H1 (cell line): ENCODE data around the gene PIAS4. TPM values are rescaled to one million over a fixed set of nuclear protein-coding genes. Genes with fewer than 3 reads are reported as not detected.

Experiments used
- CTCF ChIA-PET: fragments of 300-600 bp; sonication (Branson Sonifier 250); formaldehyde crosslinking; loops from one replicate; lab custom pipeline; 2021; ENCODE audit not compliant: partially characterized antibody; lab: Charles Lee
- POLR2A ChIA-PET: fragments of 300-600 bp; sonication (Branson Sonifier 250); formaldehyde crosslinking; loops from one replicate; lab custom pipeline; 2021; ENCODE audit warnings: inconsistent platforms; ENCODE audit not compliant: partially characterized antibody; lab: Charles Lee
- DNase-seq, 2 experiments: peaks; one replicate each; pipeline versions ENCODE4 v3.0.0 to v3.0.0-alpha.2; 2010 to 2022; ENCODE audit warnings: low spot score in 2 of 2, low read depth in 1 of 2, mixed read lengths in 1 of 2
- FAIRE-seq: peaks from 2 replicates; lab custom pipeline; 2011; peaks lifted over from hg19 to GRCh38; lab: Jason Lieb, UNC
- H2AFZ ChIP-seq: 2 replicates; pipeline ENCODE4 v1.8.1; 2012; ENCODE audit warnings: low read length, inconsistent platforms
- H2AK5ac ChIP-seq: 2 replicates; pipeline ENCODE4 v1.6.1; 2013; ENCODE audit warnings: low read depth, low read length
- H2BK120ac ChIP-seq: replicated peaks from 2 replicates; pipeline ENCODE3; 2013; ENCODE audit warnings: low read depth, low read length, inconsistent platforms
- H2BK12ac ChIP-seq: 2 replicates; pipeline ENCODE4 v1.6.1; 2013; ENCODE audit warnings: low read depth, low read length
- H2BK15ac ChIP-seq: 2 replicates; pipeline ENCODE4 v1.6.1; 2013; ENCODE audit warnings: low read length
- H2BK20ac ChIP-seq: 2 replicates; pipeline ENCODE4 v1.6.1; 2013; ENCODE audit warnings: low read length
- H2BK5ac ChIP-seq: 2 replicates; pipeline ENCODE4 v1.6.1; 2013; ENCODE audit warnings: low read depth, low read length
- H3K14ac ChIP-seq: 2 replicates; pipeline ENCODE4 v1.6.1; 2013; ENCODE audit warnings: inconsistent platforms; ENCODE audit not compliant: insufficient read length
- H3K18ac ChIP-seq: 2 replicates; pipeline ENCODE4 v1.6.1; 2013; ENCODE audit warnings: low read length; ENCODE audit errors: extremely low read depth
- H3K23ac ChIP-seq: 2 replicates; pipeline ENCODE4 v1.6.1; 2013; ENCODE audit warnings: inconsistent platforms; ENCODE audit not compliant: insufficient read length
- H3K23me2 ChIP-seq: 2 replicates; pipeline ENCODE4 v1.6.1; 2013; ENCODE audit warnings: low read depth, low read length
- H3K27ac ChIP-seq: 2 replicates; pipeline ENCODE4 v1.6.1; 2011; ENCODE audit warnings: low read depth, low read length, inconsistent platforms
- H3K27me3 ChIP-seq, 4 experiments: replicated peaks in 1 of 4; 1 replicate in 1 of 4; 2 replicates in 3 of 4; pipeline versions ENCODE4 v1.6.1 to v1.8.1; 2011 to 2013; ENCODE audit warnings: low read length in 3 of 4, mild to moderate bottlenecking in 3 of 4, inconsistent platforms in 2 of 4, mixed read lengths in 2 of 4, moderate library complexity in 1 of 4; ENCODE audit not compliant: control insufficient read depth in 3 of 4, insufficient read depth in 3 of 4; ENCODE audit errors: extremely low read depth in 1 of 4
- H3K36me3 ChIP-seq, 4 experiments: 2 replicates each; pipeline versions ENCODE4 v1.6.1 to v1.8.1; 2011 to 2013; ENCODE audit warnings: mild to moderate bottlenecking in 4 of 4, low read length in 3 of 4, moderate library complexity in 2 of 4, control low read depth in 1 of 4, inconsistent platforms in 1 of 4; ENCODE audit not compliant: insufficient read depth in 4 of 4, control insufficient read depth in 2 of 4
- H3K4ac ChIP-seq: replicated peaks from 2 replicates; pipeline ENCODE3; 2013; ENCODE audit warnings: low read length, low read depth, mixed read lengths, inconsistent platforms; ENCODE audit not compliant: insufficient read length
- H3K4me1 ChIP-seq, 4 experiments: replicated peaks in 1 of 4; 1 replicate in 1 of 4; 2 replicates in 3 of 4; pipeline versions ENCODE4 v1.6.1 to v1.8.1; 2011 to 2013; ENCODE audit warnings: low read length in 3 of 4, inconsistent platforms in 2 of 4, mixed read lengths in 1 of 4; ENCODE audit not compliant: insufficient read depth in 4 of 4, control insufficient read depth in 3 of 4
- H3K4me2 ChIP-seq, 2 experiments: 2 replicates each; pipeline versions ENCODE4 v1.6.1 to v1.8.1; 2011 to 2013; ENCODE audit warnings: low read depth in 2 of 2, low read length in 2 of 2, control low read depth in 1 of 2, inconsistent platforms in 1 of 2, mild to moderate bottlenecking in 1 of 2; ENCODE audit not compliant: insufficient read depth in 1 of 2
- H3K4me3 ChIP-seq, 4 experiments: fragments of 200-600, 300-600 bp in 1 of 4; sonication (generic), shearing (Covaris generic), sonication (Bioruptor Twin) in 1 of 4; 2 replicates each; pipeline versions ENCODE4 v1.5.1 to v1.8.1; 2011 to 2016; ENCODE audit warnings: low read length in 4 of 4, low read depth in 3 of 4, control low read depth in 2 of 4, inconsistent platforms in 2 of 4, mild to moderate bottlenecking in 2 of 4, mixed read lengths in 1 of 4, moderate library complexity in 1 of 4; ENCODE audit not compliant: insufficient read depth in 2 of 4; ENCODE audit errors: extremely low read depth in 1 of 4
- H3K56ac ChIP-seq: replicated peaks from 2 replicates; pipeline ENCODE3; 2013; ENCODE audit warnings: low read depth, mild to moderate bottlenecking, mixed read lengths, low read length, inconsistent platforms; ENCODE audit not compliant: insufficient read length
- H3K79me1 ChIP-seq: 2 replicates; pipeline ENCODE4 v1.6.1; 2013; ENCODE audit warnings: low read depth, low read length, control low read depth
- H3K79me2 ChIP-seq, 2 experiments: 2 replicates each; pipeline versions ENCODE4 v1.6.1 to v1.8.1; 2012 to 2013; ENCODE audit warnings: low read length in 2 of 2, mild to moderate bottlenecking in 2 of 2, inconsistent platforms in 1 of 2; ENCODE audit not compliant: insufficient read depth in 2 of 2, control insufficient read depth in 1 of 2
- H3K9ac ChIP-seq, 4 experiments: replicated peaks in 1 of 4; 1 replicate in 1 of 4; 2 replicates in 3 of 4; pipeline versions ENCODE4 v1.6.1 to v1.8.1; 2011 to 2013; ENCODE audit warnings: low read depth in 3 of 4, low read length in 3 of 4, control low read depth in 2 of 4, mild to moderate bottlenecking in 2 of 4, moderate library complexity in 2 of 4, inconsistent platforms in 1 of 4; ENCODE audit errors: extremely low read depth in 1 of 4
- H3K9me3 ChIP-seq, 2 experiments: 2 replicates each; pipeline versions ENCODE4 v1.6.1 to v1.8.1; 2012 to 2013; ENCODE audit warnings: mild to moderate bottlenecking in 2 of 2, moderate library complexity in 2 of 2, control low read depth in 1 of 2, inconsistent platforms in 1 of 2, low read depth in 1 of 2, low read length in 1 of 2, mixed read lengths in 1 of 2; ENCODE audit not compliant: insufficient read depth in 2 of 2
- H4K20me1 ChIP-seq, 2 experiments: replicated peaks in 1 of 2; 2 replicates each; pipeline versions ENCODE3 to v1.8.1; 2011 to 2013; ENCODE audit warnings: inconsistent platforms in 2 of 2, low read length in 2 of 2, mild to moderate bottlenecking in 1 of 2; ENCODE audit not compliant: insufficient read depth in 2 of 2, control insufficient read depth in 1 of 2
- H4K5ac ChIP-seq: 2 replicates; pipeline ENCODE4 v1.6.1; 2013; ENCODE audit warnings: low read length, low read depth, mixed read lengths, inconsistent platforms; ENCODE audit not compliant: insufficient read length
- H4K8ac ChIP-seq: 2 replicates; pipeline ENCODE4 v1.8.0; 2013; ENCODE audit warnings: mild to moderate bottlenecking, moderate library complexity, low read length, inconsistent platforms; ENCODE audit not compliant: insufficient read depth; ENCODE audit errors: extremely low read depth
- H4K91ac ChIP-seq: replicated peaks from 2 replicates; pipeline ENCODE3; 2013; ENCODE audit warnings: low read length, mixed read lengths, inconsistent platforms; ENCODE audit not compliant: insufficient read length
- BCL11A ChIP-seq, 2 experiments: IDR thresholded peaks; one replicate each; pipeline ENCODE4 v1.6.1; 2011; ENCODE audit warnings: low read depth in 2 of 2, low read length in 2 of 2, mild to moderate bottlenecking in 2 of 2
- CBX5 ChIP-seq: fragments of 300-800, 300-1000 bp; sonication (generic); IDR thresholded peaks from 2 replicates; pipeline ENCODE4 v1.7.1; 2016; ENCODE audit warnings: antibody characterized with exemption, low read length, low read depth
- CHD1 ChIP-seq: IDR thresholded peaks from 2 replicates; pipeline ENCODE4 v1.6.1; 2012; ENCODE audit warnings: low read depth, low read length, improper control_type of control experiment
- CHD2 ChIP-seq: IDR thresholded peaks from 2 replicates; pipeline ENCODE4 v1.6.1; 2012; ENCODE audit warnings: low read length, improper control_type of control experiment
- EP300 ChIP-seq, 2 experiments: IDR thresholded peaks; 1 replicate in 1 of 2; 2 replicates in 1 of 2; pipeline ENCODE4 v1.6.1; 2011 to 2012; ENCODE audit warnings: low read depth in 2 of 2, low read length in 2 of 2, mild to moderate bottlenecking in 2 of 2, borderline replicate concordance in 1 of 2, inconsistent platforms in 1 of 2, moderate library complexity in 1 of 2
- FOSL1 ChIP-seq: IDR thresholded peaks from 2 replicates; pipeline ENCODE4 v1.6.1; 2011; ENCODE audit warnings: mild to moderate bottlenecking, low read depth, low read length, moderate library complexity; ENCODE audit not compliant: insufficient read depth
- NRF1 ChIP-seq: IDR thresholded peaks from 2 replicates; pipeline ENCODE4 v1.6.1; 2011; ENCODE audit warnings: mild to moderate bottlenecking, low read depth, low read length, improper control_type of control experiment
- POLR2AphosphoS5 ChIP-seq: IDR thresholded peaks from 2 replicates; pipeline ENCODE4 v1.6.1; 2011; ENCODE audit warnings: low read depth, low read length
- RBBP5 ChIP-seq: IDR thresholded peaks from 2 replicates; pipeline ENCODE4 v1.7.1; 2012; ENCODE audit warnings: low read depth, mild to moderate bottlenecking, inconsistent platforms, low read length, moderate library complexity, borderline replicate concordance
- RNF2 ChIP-seq: fragments of 200-900, 300-1000 bp; sonication (generic); IDR thresholded peaks from 2 replicates; pipeline ENCODE4 v1.7.1; 2016; ENCODE audit warnings: borderline replicate concordance, low read depth, mild to moderate bottlenecking, antibody characterized with exemption, low read length; ENCODE audit not compliant: poor library complexity, severe bottlenecking; ENCODE audit errors: missing control alignments
- RXRA ChIP-seq: IDR thresholded peaks from 2 replicates; pipeline ENCODE4 v1.6.1; 2011; ENCODE audit warnings: low read depth, mild to moderate bottlenecking, low read length, moderate library complexity; ENCODE audit not compliant: insufficient read depth
- WGBS, 2 experiments: shearing (Covaris generic) in 1 of 2; methylation state at CpG; one replicate each; pipeline versions ENCODE4 v1.1.6 to v1.1.7; 2013 to 2015; ENCODE audit warnings: low lambda C conversion rate in 2 of 2, mixed read lengths in 2 of 2, inconsistent platforms in 1 of 2, low coverage in 1 of 2, missing lambda C conversion rate in 1 of 2; ENCODE audit not compliant: insufficient replicate concordance in 2 of 2, insufficient coverage in 1 of 2, insufficient read length in 1 of 2; ENCODE audit errors: extremely low coverage in 1 of 2, missing lambda C conversion rate in 1 of 2; 5-methylcytosine and 5-hydroxymethylcytosine counted together
- polyA plus RNA-seq, 7 experiments: library from polyadenylated mRNA; depleted of rRNA in 3 of 7; stranded (reverse) in 5 of 7; unstranded in 2 of 7; fragments of >200 nt in 5 of 7; fragments of 200-250 nt in 2 of 7; gene quantifications; 1 replicate in 5 of 7; 2 replicates in 1 of 7; 4 replicates in 1 of 7; pipeline versions ENCODE4 v1.2.1 to v1.2.3, GENCODE V29; 2011 to 2013; ENCODE audit warnings: missing spikeins in 2 of 7, mixed read lengths in 2 of 7
- total RNA-seq: library from RNA; stranded (reverse); fragmentation: NEBNext Ultra II Directional; extraction: Animal tissue kit (Norgen Biotek cat#: 25700); gene quantifications from 2 replicates; pipeline ENCODE4 v1.2.1, GENCODE V29; 2021

PIAS4 gene
- total and polyA plus RNA-seq, 2 of the 8 experiments (the other 6 are each of a cell fraction or from before 2014, with no cell fraction given) = 30.2 to 51.4 TPM

DNA sequence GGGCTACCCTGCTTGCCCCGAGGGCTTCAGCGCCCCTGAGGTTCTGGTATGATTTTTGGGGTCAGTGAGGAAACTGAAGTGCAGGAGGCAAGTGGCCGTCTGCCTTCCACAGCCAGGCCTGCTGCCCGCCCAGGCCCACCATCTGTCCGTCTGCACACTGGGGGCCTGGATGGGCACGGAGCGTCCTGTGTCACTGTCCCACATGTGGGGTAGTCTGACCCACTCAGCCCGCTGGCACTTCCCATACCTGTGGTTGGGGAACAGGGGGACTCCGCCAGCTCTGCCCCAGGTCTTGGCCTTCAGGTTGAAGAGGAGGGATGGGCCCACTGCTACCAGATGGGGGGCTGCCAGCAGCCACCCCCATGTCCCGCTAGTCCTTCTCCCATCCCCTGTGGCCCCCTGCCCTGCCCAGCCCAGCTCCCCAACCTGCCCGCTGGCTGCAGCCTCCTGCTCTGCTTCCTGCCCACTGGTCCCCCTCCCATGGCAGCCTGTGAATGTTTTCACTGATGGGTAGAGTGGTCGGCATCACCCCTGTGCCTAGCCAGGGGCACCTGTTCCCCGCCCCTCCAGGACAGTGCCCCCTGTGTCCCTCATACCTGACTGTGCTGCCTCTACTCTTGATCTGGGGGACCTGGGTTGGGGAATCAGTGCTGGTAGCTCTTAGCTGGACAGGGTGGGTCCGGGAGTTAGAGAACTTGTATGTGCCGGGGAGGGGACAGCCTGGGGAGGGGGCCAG, 9.5 kb downstream of the PIAS4 start:
- Histone ChIP-seq H3K4ac (no peak overlapping the region), H3K4me1 (peaks cover 0 to 3% (median 0%) of the 10 kb centered on the region in 4 experiments; a peak in 4 of 7 replicates), H3K4me2 (no peak overlapping the region), H2AK5ac (no peak overlapping the region), H2BK20ac (no peak overlapping the region), H3K79me2 (peaks cover 4 to 59% of the 10 kb centered on the region in 2 experiments; a peak in 3 of 4 replicates), H3K14ac (no peak overlapping the region), H3K18ac (no peak overlapping the region), H3K56ac (no peak overlapping the region), H2BK120ac (no peak overlapping the region), H4K20me1 (peaks cover 25 to 35% of the 10 kb centered on the region in 2 experiments), H3K27ac (no peak overlapping the region), H3K23ac (no peak overlapping the region), H3K9ac (no peak overlapping the region), H2BK12ac (no peak overlapping the region), H3K23me2 (no peaks in the 10 kb centered on the region), H4K91ac (no peak overlapping the region), H2AFZ (no peak overlapping the region), H2BK5ac (no peak overlapping the region), H3K79me1 (peaks cover 22% of the 10 kb centered on the region), H3K36me3 (peaks cover 0 to 26% (median 7%) of the 10 kb centered on the region in 4 experiments; a peak in 5 of 8 replicates), H3K4me3 (no peak overlapping the region), H3K9me3 (no peaks in the 10 kb centered on the region), H3K27me3 (no peaks in the 10 kb centered on the region), H4K5ac (no peak overlapping the region), H4K8ac (no peak overlapping the region), H2BK15ac (no peak overlapping the region)
- DNase-seq = no peak
- TF ChIP-seq RNF2 = no peak
- TF ChIP-seq CHD2 = no peak
- no peak for TF ChIP-seq FOSL1
- no peak for TF ChIP-seq EP300 (IDR thresholded peaks at IDR 0.05; ENCODE audit: borderline replicate concordance in 1 of 2, low read depth in 2 of 2, low read length in 2 of 2)
- no peak for TF ChIP-seq POLR2AphosphoS5
- no peak for TF ChIP-seq NRF1
- TF ChIP-seq CBX5 = no peak
- TF ChIP-seq RXRA = no peak
- no peak for TF ChIP-seq CHD1
- TF ChIP-seq BCL11A (IDR thresholded peaks at IDR 0.05; ENCODE audit: low read depth in 2 of 2, low read length in 2 of 2) = no peak
- no peak for TF ChIP-seq RBBP5
- POLR2A ChIA-PET = interaction anchor here (0.7 to 3.2 kb wide), 4 partner anchors 8 to 46 kb away, joined by 3 to 13 read pairs (median 4); partner anchors contain the start of genes DAPK3 and EEF2
- FAIRE-seq = no peak
- 94% methylated on average over 14 of the region's 15 CpGs; no CpG with 5 or more reads in 1 of the 2 experiments for WGBS, 2 experiments
- CTCF ChIA-PET = interaction anchor here (1.1 kb wide), 1 partner anchor 9 kb away, joined by 3 read pairs; no protein-coding TSS in a partner anchor
